Adipocyte (in vitro differentiated cells): ENCODE results near the gene DPM3.
A peak's percentile ranks its signal among the peaks of the same experiment; 100 is the strongest.

Source experiments
- DNase-seq: peaks from one replicate; pipeline ENCODE4 v3.0.0-alpha.2; 2015; ENCODE audit warnings: low read depth
- H3K27me3 ChIP-seq: replicated peaks from 2 replicates; pipeline ENCODE4 v1.7.0; 2013; ENCODE audit warnings: mild to moderate bottlenecking, low read length, moderate library complexity; ENCODE audit not compliant: control insufficient read depth, insufficient read depth
- H3K36me3 ChIP-seq: 2 replicates; pipeline ENCODE4 v1.7.0; 2013; ENCODE audit warnings: low read length, mild to moderate bottlenecking, moderate library complexity; ENCODE audit not compliant: control insufficient read depth, insufficient read depth, severe bottlenecking
- H3K4me1 ChIP-seq: 2 replicates; pipeline ENCODE4 v1.7.0; 2013; ENCODE audit warnings: mild to moderate bottlenecking, low read length, moderate library complexity; ENCODE audit not compliant: control insufficient read depth, insufficient read depth
- H3K4me3 ChIP-seq: 2 replicates; pipeline ENCODE4 v1.7.0; 2013; ENCODE audit warnings: mild to moderate bottlenecking, low read length, moderate library complexity
- H3K9ac ChIP-seq: 2 replicates; pipeline ENCODE4 v1.7.0; 2013; ENCODE audit warnings: mild to moderate bottlenecking, low read length, moderate library complexity
- H3K9me3 ChIP-seq: 2 replicates; pipeline ENCODE4 v1.7.0; 2013; ENCODE audit warnings: mild to moderate bottlenecking, low read length, moderate library complexity; ENCODE audit not compliant: control insufficient read depth

The DPM3 gene

DNA sequence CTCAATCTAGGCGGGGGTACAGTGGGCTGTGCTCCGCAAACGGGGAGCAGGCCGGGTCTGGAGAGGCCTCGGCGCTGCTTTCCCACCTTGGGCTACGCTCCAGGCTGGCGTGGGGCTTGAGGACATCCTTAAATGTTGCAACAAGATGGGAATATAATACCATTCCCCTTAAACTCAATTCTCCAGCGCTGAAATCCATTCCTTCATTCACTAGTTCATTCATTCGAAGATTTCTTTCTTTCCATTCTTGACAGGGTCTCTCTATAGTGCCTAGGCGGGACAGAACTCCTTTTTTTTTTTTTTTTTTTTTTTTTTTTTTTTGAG lies 261 bp upstream of the DPM3 start:
- H3K4me3 ChIP-seq: peak overlapping the region; percentile 96
- no peaks in the 10 kb centered on the region for H3K9me3 ChIP-seq
- peaks cover 15% of the 10 kb centered on the region for H3K4me1 ChIP-seq
- DNase-seq: no peak
- H3K27me3 ChIP-seq: peaks cover 6% of the 10 kb centered on the region
- peaks cover 9% of the 10 kb centered on the region for H3K36me3 ChIP-seq
- H3K9ac ChIP-seq: peak overlapping the region; percentile 90

DNA sequence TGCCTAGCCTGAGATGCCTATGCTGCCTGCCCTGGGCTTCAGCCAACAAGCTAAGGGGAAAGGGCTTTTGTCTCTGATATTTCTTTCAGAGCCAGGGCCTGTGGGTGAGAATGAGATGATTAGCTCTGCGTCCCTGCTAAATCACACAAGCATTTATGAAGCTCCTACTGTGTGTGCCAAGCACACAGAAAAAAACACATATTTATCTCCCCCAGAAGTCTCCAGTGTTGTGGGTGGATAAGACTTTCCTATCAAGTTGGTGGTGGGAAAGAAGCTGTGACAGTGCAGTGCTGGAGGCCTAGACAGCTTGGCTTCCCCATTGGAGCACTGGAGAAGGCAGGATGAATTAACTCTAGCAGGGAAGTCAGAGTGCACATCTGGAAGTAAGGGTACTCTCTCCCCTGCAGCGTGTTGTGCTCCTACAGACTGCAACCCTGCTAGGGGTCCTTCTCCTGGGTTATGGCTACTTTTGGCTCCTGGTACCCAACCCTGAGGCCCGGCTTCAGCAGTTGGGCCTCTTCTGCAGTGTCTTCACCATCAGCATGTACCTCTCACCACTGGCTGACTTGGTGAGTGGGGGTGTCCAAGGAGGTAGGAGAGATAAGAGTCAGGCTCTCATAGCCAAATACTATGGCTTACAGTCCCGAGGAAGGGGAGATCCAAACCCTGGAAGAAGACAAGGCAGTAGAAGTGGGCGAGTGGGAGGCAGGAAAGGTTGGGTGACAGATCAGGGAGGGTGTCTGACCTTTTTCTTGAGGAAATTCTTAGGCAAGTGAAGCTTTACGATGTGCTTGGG lies 3.0 kb downstream of the DPM3 start:
- H3K27me3 ChIP-seq: peaks cover 2% of the 10 kb centered on the region
- H3K9ac ChIP-seq: peak overlapping the region; percentile 98
- peaks cover 26% of the 10 kb centered on the region for H3K4me1 ChIP-seq
- H3K36me3 ChIP-seq: peaks cover 14% of the 10 kb centered on the region
- H3K4me3 ChIP-seq: peak overlapping the region; percentile 98
- DNase-seq: no peak
- no peaks in the 10 kb centered on the region for H3K9me3 ChIP-seq

DNA sequence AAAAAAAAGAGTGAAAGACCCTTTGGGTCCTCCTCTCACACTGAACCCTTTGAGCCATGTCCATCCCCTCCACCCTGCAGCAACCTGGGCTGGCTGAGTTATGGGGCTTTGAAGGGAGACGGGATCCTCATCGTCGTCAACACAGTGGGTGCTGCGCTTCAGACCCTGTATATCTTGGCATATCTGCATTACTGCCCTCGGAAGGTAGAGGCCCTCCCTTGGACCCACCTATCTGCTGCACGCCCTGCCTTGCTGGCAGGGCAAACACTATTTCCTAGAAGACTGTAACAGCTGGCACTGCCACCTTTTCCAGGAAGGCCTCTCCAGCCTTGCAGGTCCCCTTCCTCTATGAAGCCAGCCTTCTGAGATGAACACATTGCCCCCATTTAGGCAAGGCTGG lies 3.6 kb downstream of the DPM3 start:
- H3K9ac ChIP-seq: peak overlapping the region; percentile 98
- peaks cover 14% of the 10 kb centered on the region for H3K36me3 ChIP-seq
- H3K4me1 ChIP-seq: peaks cover 26% of the 10 kb centered on the region
- DNase-seq: no peak
- H3K9me3 ChIP-seq: no peaks in the 10 kb centered on the region
- no peaks in the 10 kb centered on the region for H3K27me3 ChIP-seq
- H3K4me3 ChIP-seq: peak overlapping the region; percentile 98

DNA sequence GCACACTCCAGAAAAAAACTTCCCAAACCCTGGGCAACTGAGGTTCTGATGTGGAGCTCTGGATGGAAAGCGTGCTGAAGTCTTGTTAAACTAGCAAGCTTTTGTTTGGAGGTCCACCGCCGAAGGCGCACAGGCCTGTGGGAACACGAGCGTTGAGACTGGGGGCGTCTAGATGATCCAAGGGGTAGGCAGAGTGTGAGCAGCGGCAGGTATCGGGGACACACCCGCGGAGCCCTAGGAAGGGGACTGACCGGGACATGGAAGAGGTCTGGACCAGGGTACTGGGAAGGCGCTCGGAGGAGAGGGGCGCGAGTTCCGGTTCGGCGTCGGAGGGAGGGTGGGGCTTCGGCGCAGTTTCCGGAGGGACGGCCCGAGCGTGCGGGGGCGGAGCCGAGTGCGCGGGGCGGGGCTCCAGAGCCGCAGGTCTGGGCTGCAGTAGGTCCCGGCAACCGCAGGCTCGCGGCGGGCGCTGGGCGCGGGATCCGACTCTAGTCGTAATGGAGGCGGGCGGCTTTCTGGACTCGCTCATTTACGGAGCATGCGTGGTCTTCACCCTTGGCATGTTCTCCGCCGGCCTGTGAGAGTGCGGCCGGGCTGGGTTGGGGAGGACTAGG lies 4.8 kb downstream of the DPM3 start, which contains the start of gene SLC50A1:
SLC50A1 (plus strand) TSS at position 438 of the 614 bp plus-strand sequence; CDS start at position 498, 60 bp downstream.
- Histone ChIP-seq H3K4me3 (peak within 1 kb of the TSS; percentile 98), H3K4me1 (peaks cover 26% of the 10 kb centered on the region), H3K9ac (peak within 1 kb of the TSS; percentile 98), H3K36me3 (peaks cover 22% of the 10 kb centered on the region), H3K9me3 (no peaks in the 10 kb centered on the region), H3K27me3 (no peaks in the 10 kb centered on the region)
- peak; percentile 97 for DNase-seq

DNA sequence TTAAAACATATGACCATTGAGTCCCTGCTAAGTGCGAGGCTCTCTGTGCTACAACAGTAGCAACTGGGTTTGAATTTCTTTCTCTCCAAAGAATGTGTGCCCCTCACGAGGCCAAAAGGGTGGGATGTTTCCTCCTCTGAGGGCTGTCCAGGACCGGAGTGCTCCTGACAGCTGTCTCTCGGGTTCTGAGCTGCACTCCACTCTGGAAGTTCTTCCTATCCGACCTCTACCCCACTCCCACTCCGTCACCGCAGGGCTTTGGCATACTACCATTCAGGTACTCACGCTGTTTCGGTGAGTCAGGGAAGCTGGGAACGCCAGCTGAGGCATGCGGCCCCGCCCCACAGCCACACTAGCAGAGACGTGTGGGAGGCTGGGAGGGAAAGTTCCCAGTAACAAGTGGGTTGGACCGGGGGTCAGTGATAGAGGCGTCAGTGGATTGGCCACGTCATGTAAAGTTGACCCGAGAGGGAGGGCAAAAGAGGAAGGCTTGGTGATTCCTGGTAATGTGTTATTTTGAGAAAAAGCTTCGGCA lies 5.4 kb downstream of the DPM3 start:
- Histone ChIP-seq H3K9ac (peak overlapping the region; percentile 98), H3K4me3 (peak overlapping the region; percentile 98), H3K36me3 (peaks cover 22% of the 10 kb centered on the region), H3K9me3 (no peaks in the 10 kb centered on the region), H3K4me1 (peaks cover 27% of the 10 kb centered on the region), H3K27me3 (peaks cover 2% of the 10 kb centered on the region)
- DNase-seq: peak; percentile 95

DNA sequence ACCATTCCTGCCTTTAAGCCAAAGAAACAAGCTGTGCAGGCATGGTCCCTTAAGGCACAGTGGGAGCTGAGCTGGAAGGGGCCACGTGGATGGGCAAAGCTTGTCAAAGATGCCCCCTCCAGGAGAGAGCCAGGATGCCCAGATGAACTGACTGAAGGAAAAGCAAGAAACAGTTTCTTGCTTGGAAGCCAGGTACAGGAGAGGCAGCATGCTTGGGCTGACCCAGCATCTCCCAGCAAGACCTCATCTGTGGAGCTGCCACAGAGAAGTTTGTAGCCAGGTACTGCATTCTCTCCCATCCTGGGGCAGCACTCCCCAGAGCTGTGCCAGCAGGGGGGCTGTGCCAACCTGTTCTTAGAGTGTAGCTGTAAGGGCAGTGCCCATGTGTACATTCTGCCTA lies 6.0 kb downstream of the DPM3 start:
- DNase-seq: no peak
- Histone ChIP-seq H3K4me1 (peaks cover 33% of the 10 kb centered on the region), H3K9me3 (no peaks in the 10 kb centered on the region), H3K4me3 (peak overlapping the region; percentile 98), H3K9ac (peak overlapping the region; percentile 98), H3K27me3 (peaks cover 6% of the 10 kb centered on the region), H3K36me3 (peaks cover 22% of the 10 kb centered on the region)

DNA sequence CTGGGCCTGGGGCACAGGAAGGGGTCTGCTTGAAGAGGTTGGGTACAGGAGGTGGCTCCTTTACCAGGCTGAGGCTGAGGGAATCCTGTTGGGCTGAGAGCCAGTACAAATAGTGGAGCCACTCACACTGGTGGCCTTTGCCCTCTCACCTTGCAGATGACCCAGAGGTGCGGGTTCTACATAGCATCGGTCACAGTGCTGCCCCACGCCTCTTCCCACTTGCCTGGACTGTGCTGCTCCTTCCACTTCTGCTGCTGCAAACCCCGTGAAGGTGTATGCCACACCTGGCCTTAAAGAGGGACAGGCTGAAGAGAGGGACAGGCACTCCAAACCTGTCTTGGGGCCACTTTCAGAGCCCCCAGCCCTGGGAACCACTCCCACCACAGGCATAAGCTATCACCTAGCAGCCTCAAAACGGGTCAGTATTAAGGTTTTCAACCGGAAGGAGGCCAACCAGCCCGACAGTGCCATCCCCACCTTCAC lies 6.5 kb downstream of the DPM3 start:
- peaks cover 22% of the 10 kb centered on the region for H3K36me3 ChIP-seq
- peaks cover 35% of the 10 kb centered on the region for H3K4me1 ChIP-seq
- DNase-seq: no peak
- H3K9ac ChIP-seq: no peak overlapping the region
- H3K27me3 ChIP-seq: peaks cover 11% of the 10 kb centered on the region
- H3K9me3 ChIP-seq: no peaks in the 10 kb centered on the region
- H3K4me3 ChIP-seq: no peak overlapping the region

DNA sequence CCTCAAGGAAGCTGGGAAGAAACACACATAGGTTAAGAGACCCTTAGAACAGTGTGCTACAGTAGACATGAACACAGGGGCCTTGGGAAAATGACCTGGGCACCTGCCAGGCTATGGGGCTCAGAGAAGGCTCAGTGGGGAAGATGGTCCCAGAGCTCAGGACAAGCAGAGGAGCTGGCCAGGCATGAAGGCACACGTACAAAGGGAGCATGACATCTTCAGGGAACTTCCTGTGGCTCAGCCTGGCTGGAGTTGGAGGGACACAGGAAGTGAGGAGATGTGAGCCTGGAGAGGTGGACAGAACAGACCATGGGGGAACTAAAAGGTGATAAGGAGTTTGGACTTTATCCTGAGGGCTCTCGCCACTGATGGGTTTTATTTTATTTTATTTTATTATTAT lies 8.5 kb downstream of the DPM3 start:
- no peak overlapping the region for H3K4me3 ChIP-seq
- no peak for DNase-seq
- H3K4me1 ChIP-seq: peaks cover 42% of the 10 kb centered on the region
- peaks cover 19% of the 10 kb centered on the region for H3K27me3 ChIP-seq
- H3K9ac ChIP-seq: no peak overlapping the region
- H3K36me3 ChIP-seq: peaks cover 13% of the 10 kb centered on the region
- no peaks in the 10 kb centered on the region for H3K9me3 ChIP-seq

DNA sequence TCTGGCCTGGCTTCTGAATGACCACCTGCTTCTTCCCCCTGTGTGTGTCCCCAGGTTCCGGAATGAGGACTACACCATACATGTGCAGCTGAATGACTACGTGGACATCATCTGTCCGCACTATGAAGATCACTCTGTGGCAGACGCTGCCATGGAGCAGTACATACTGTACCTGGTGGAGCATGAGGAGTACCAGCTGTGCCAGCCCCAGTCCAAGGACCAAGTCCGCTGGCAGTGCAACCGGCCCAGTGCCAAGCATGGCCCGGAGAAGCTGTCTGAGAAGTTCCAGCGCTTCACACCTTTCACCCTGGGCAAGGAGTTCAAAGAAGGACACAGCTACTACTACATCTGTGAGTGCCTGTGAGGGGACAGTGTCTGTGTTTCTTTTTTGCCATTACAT lies 9.0 kb downstream of the DPM3 start:
- Histone ChIP-seq H3K9ac (no peak overlapping the region), H3K9me3 (no peaks in the 10 kb centered on the region), H3K4me3 (no peak overlapping the region), H3K4me1 (peaks cover 45% of the 10 kb centered on the region), H3K27me3 (peaks cover 19% of the 10 kb centered on the region), H3K36me3 (peaks cover 13% of the 10 kb centered on the region)
- DNase-seq: no peak

DNA sequence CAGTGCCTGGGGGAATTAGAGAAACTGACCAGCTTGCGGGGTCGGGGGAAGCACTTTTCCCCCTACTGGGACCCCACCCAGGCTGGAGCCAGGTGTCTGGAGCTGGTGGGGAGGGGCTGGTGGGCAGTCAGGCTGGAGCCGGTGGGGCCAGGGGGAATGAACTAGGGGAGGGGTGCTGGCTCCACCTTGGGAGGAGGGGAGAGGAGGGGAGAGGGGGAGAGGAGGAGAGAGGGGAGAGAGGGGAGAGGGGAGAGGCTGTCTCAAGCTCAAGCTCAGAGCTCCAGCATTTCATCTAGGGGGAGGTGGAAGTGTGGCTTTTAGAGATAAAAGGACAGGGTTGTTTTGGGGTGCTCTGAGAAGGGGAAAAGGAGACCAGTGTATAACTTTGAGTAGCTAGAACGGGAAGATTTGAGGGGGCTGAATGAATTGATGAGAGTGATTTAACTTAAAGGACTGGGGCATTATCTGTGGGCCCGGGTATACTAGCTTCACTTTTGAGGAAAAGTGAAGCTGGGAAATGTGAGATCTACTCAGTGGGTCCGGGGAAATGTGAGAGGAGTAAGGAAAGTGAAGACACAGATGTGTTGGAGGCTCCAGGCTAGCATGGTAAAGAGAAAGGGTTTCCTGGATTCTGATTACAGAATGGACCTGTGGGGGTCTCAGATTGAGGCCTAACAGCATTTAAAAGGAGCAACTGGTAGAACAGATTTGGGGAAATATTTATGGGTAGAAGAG lies 9.9 kb downstream of the DPM3 start:
- Histone ChIP-seq H3K36me3 (peaks cover 13% of the 10 kb centered on the region), H3K27me3 (peaks cover 24% of the 10 kb centered on the region), H3K4me3 (peak overlapping the region; percentile 81), H3K4me1 (peaks cover 50% of the 10 kb centered on the region), H3K9ac (no peak overlapping the region), H3K9me3 (no peaks in the 10 kb centered on the region)
- no peak for DNase-seq
